Mesothelial cell of epicardium (in vitro differentiated cells): ENCODE measurements around the gene SYCP2. TPM values are rescaled to one million over a fixed set of nuclear protein-coding genes. Genes with fewer than 3 reads are reported as not detected.

Experiments
- DNase-seq, 2 experiments: peaks; one replicate each; pipeline ENCODE4 v3.0.0; 2021; ENCODE audit warnings: low spot score in 2 of 2; ENCODE audit not compliant: unreplicated experiment in 2 of 2
- H3K27ac Mint-ChIP-seq: 2 replicates; pipeline ENCODE4 v1.8.0; 2021; ENCODE audit warnings: mixed read lengths
- H3K27me3 Mint-ChIP-seq: 2 replicates; pipeline ENCODE4 v1.8.0; 2021; ENCODE audit warnings: low read depth, mixed read lengths
- H3K36me3 Mint-ChIP-seq: 2 replicates; pipeline ENCODE4 v1.8.0; 2021; ENCODE audit warnings: mixed read lengths
- H3K4me1 Mint-ChIP-seq: 2 replicates; pipeline ENCODE4 v1.8.0; 2021; ENCODE audit warnings: mixed read lengths
- H3K4me3 Mint-ChIP-seq: 2 replicates; pipeline ENCODE4 v1.8.0; 2021; ENCODE audit warnings: mild to moderate bottlenecking, moderate library complexity, mixed read lengths
- H3K9me3 Mint-ChIP-seq: 2 replicates; pipeline ENCODE4 v1.8.0; 2021; ENCODE audit warnings: mixed read lengths
- CTCF ChIP-seq: fragments of 200-600 bp; sonication (generic); IDR thresholded peaks from one replicate; pipeline ENCODE4 v1.5.0; 2021; ENCODE audit warnings: antibody characterized with exemption; ENCODE audit not compliant: unreplicated experiment
- total RNA-seq: library from RNA; stranded (reverse); gene quantifications from 3 replicates; pipeline ENCODE4 v1.2.1, GENCODE V29; 2021

Gene SYCP2
- total RNA-seq, 1 donor from 2014 or later = 2.3 TPM

- no peak for DNase-seq
- H3K4me3 Mint-ChIP-seq = peak overlapping the region; percentile 65
- no peaks in the 10 kb centered on the region for H3K9me3 Mint-ChIP-seq
- no peaks in the 10 kb centered on the region for H3K36me3 Mint-ChIP-seq
- no peaks in the 10 kb centered on the region for H3K27me3 Mint-ChIP-seq
- no peak for TF ChIP-seq CTCF
- peaks cover 23% of the 10 kb centered on the region for H3K4me1 Mint-ChIP-seq
- peak overlapping the region; percentile 37 for H3K27ac Mint-ChIP-seq
Measured at GRCh38 chr20:59931511-59932312, 1.7 kb downstream of the SYCP2 start.

GRCh38 chr20:59925899-59926298 is 7.5 kb downstream of the SYCP2 start:
- no peak for DNase-seq
- Mint-ChIP-seq H3K9me3 (no peaks in the 10 kb centered on the region), H3K27me3 (no peaks in the 10 kb centered on the region), H3K4me1 (peaks cover 38% of the 10 kb centered on the region), H3K4me3 (no peak overlapping the region), H3K36me3 (no peaks in the 10 kb centered on the region), H3K27ac (peak overlapping the region; percentile 84)
- no peak for TF ChIP-seq CTCF

GRCh38 chr20:59925359-59925758 is 8.1 kb downstream of the SYCP2 start:
- H3K4me1 Mint-ChIP-seq = peaks cover 38% of the 10 kb centered on the region
- no peaks in the 10 kb centered on the region for H3K9me3 Mint-ChIP-seq
- H3K36me3 Mint-ChIP-seq = no peaks in the 10 kb centered on the region
- H3K27ac Mint-ChIP-seq = peak overlapping the region; percentile 84
- H3K4me3 Mint-ChIP-seq = no peak overlapping the region
- no peaks in the 10 kb centered on the region for H3K27me3 Mint-ChIP-seq
- no peak for DNase-seq
- TF ChIP-seq CTCF = no peak

GRCh38 chr20:59923514-59923913 is 9.9 kb downstream of the SYCP2 start:
- Mint-ChIP-seq H3K4me1 (peaks cover 33% of the 10 kb centered on the region), H3K27ac (no peak overlapping the region), H3K36me3 (no peaks in the 10 kb centered on the region), H3K9me3 (no peaks in the 10 kb centered on the region), H3K27me3 (no peaks in the 10 kb centered on the region), H3K4me3 (no peak overlapping the region)
- no peak for DNase-seq
- TF ChIP-seq CTCF = no peak

- no peak for DNase-seq
- peaks cover 19% of the 10 kb centered on the region for H3K4me1 Mint-ChIP-seq
- no peaks in the 10 kb centered on the region for H3K27me3 Mint-ChIP-seq
- no peak overlapping the region for H3K4me3 Mint-ChIP-seq
- no peak overlapping the region for H3K27ac Mint-ChIP-seq
- TF ChIP-seq CTCF = peak; percentile 19
- no peaks in the 10 kb centered on the region for H3K9me3 Mint-ChIP-seq
- H3K36me3 Mint-ChIP-seq = no peaks in the 10 kb centered on the region
Measured at GRCh38 chr20:59920944-59921343, 12.5 kb downstream of the SYCP2 start.
